ENCODE data around the gene TBC1D19. TPM values are rescaled to one million over a fixed set of nuclear protein-coding genes. Genes with fewer than 3 reads are reported as not detected.

Gene TBC1D19
- total and polyA plus RNA-seq, 4 donors: 1.2 to 5.8 (median 2.2) TPM

GRCh38 chr4:26648260-26648659 is 64.4 kb downstream of the TBC1D19 start:
- 61% methylated on average over 1 of the region's 1 CpG for WGBS
- Histone ChIP-seq H3K4me1 (ENCODE audit: control insufficient read depth in 4 of 4, insufficient read depth in 4 of 4, low read length in 3 of 4) (no peaks in the 10 kb centered on the region), H3K9ac (ENCODE audit: low read depth in 1 of 2, low read length in 2 of 2) (no peak overlapping the region), H3K27me3 (ENCODE audit: control insufficient read depth in 4 of 4, insufficient read depth in 4 of 4, low read length in 3 of 4) (no peaks in the 10 kb centered on the region), H3K9me3 (ENCODE audit: control insufficient read depth in 4 of 4, low read length in 3 of 4) (no peaks in the 10 kb centered on the region), H3K36me3 (ENCODE audit: control insufficient read depth in 4 of 4, insufficient read depth in 3 of 4, low read depth in 1 of 4, low read length in 3 of 4) (no peaks in the 10 kb centered on the region), H3K4me3 (ENCODE audit: low read depth in 1 of 3, low read length in 3 of 3) (no peak overlapping the region), H3K27ac (ENCODE audit: low read depth in 1 of 2, low read length in 2 of 2) (no peak overlapping the region)
- TF ChIP-seq, protein P1, sequence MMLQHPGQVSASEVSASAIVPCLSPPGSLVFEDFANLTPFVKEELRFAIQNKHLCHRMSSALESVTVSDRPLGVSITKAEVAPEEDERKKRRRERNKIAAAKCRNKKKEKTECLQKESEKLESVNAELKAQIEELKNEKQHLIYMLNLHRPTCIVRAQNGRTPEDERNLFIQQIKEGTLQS (IDR thresholded peaks at IDR 0.05): no peak
- TF ChIP-seq SP1 (IDR thresholded peaks at IDR 0.05) (no peak), RAD21 (IDR thresholded peaks at IDR 0.05) (no peak), JUND (IDR thresholded peaks at IDR 0.05) (no peak), EGR1 (IDR thresholded peaks at IDR 0.05; ENCODE audit: low read depth in 2 of 2) (no peak), NR2F2 (IDR thresholded peaks at IDR 0.05) (no peak), GABPA (IDR thresholded peaks at IDR 0.05 in 1 of 2, conservative IDR thresholded peaks at IDR 0.05 in 1 of 2) (no peak), YY1 (IDR thresholded peaks at IDR 0.05) (no peak), FOXA1 (IDR thresholded peaks at IDR 0.05) (no peak), HNF4G (IDR thresholded peaks at IDR 0.05) (no peak), CTCF (IDR thresholded peaks at IDR 0.05; ENCODE audit: low read depth, low read length, missing input control) (no peak), REST (IDR thresholded peaks at IDR 0.05) (no peak), HNF4A (conservative IDR thresholded peaks at IDR 0.05) (no peak), RXRA (IDR thresholded peaks at IDR 0.05) (no peak), TAF1 (conservative IDR thresholded peaks at IDR 0.05) (no peak), FOXA2 (IDR thresholded peaks at IDR 0.05) (no peak)
- TF ChIP-seq, protein P2, sequence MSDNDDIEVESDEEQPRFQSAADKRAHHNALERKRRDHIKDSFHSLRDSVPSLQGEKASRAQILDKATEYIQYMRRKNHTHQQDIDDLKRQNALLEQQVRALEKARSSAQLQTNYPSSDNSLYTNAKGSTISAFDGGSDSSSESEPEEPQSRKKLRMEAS (IDR thresholded peaks at IDR 0.05): no peak
- TF ChIP-seq, protein P3, sequence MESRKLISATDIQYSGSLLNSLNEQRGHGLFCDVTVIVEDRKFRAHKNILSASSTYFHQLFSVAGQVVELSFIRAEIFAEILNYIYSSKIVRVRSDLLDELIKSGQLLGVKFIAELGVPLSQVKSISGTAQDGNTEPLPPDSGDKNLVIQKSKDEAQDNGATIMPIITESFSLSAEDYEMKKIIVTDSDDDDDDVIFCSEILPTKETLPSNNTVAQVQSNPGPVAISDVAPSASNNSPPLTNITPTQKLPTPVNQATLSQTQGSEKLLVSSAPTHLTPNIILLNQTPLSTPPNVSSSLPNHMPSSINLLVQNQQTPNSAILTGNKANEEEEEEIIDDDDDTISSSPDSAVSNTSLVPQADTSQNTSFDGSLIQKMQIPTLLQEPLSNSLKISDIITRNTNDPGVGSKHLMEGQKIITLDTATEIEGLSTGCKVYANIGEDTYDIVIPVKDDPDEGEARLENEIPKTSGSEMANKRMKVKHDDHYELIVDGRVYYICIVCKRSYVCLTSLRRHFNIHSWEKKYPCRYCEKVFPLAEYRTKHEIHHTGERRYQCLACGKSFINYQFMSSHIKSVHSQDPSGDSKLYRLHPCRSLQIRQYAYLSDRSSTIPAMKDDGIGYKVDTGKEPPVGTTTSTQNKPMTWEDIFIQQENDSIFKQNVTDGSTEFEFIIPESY (IDR thresholded peaks at IDR 0.05): no peak
- DNase-seq (ENCODE audit: low spot score): no peak

All from liver (tissue), 9 donors.